RWPE2 (cell line): ENCODE data around the gene NDUFV2.
"Not testable (repeated sequence)": the region's sequence is repeated elsewhere in the genome, so short reads cannot be mapped to it uniquely, and the experiment has no call there.

Source experiments
- ATAC-seq: fragments of 200-7000 bp; cut with Tn5 transposase; 3 replicates; pipeline ENCODE4 v1.9.1; 2021; ENCODE audit warnings: low read depth
- DNase-seq: peaks from one replicate; pipeline ENCODE4 v3.0.0-alpha.2; 2020; ENCODE audit warnings: low spot score
- H3K27ac ChIP-seq: fragments of 450-650 bp; 2 replicates; pipeline ENCODE4 v1.5.1; 2017; ENCODE audit warnings: mild to moderate bottlenecking; ENCODE audit not compliant: poor library complexity, severe bottlenecking
- H3K27me3 ChIP-seq: fragments of 250-450 bp; sonication (Bioruptor Pico); 2 replicates; pipeline ENCODE4 v1.5.1; 2021; ENCODE audit warnings: mild to moderate bottlenecking, moderate library complexity; ENCODE audit not compliant: insufficient read depth, poor library complexity, severe bottlenecking
- H3K36me3 ChIP-seq: fragments of 250-450 bp; sonication (Bioruptor Pico); 2 replicates; pipeline ENCODE4 v1.5.1; 2020; ENCODE audit warnings: low read depth, mild to moderate bottlenecking, moderate library complexity
- H3K4me1 ChIP-seq: fragments of 250-450 bp; sonication (Bioruptor Pico); 2 replicates; pipeline ENCODE4 v1.5.1; 2021; ENCODE audit warnings: mild to moderate bottlenecking, moderate library complexity; ENCODE audit not compliant: insufficient read depth, poor library complexity, severe bottlenecking
- H3K4me3 ChIP-seq: fragments of 250-450 bp; sonication (Bioruptor Pico); 2 replicates; pipeline ENCODE4 v1.5.1; 2021; ENCODE audit warnings: mild to moderate bottlenecking, moderate library complexity; ENCODE audit not compliant: severe bottlenecking
- H3K9me3 ChIP-seq: fragments of 250-450 bp; sonication (Bioruptor Pico); 2 replicates; pipeline ENCODE4 v1.5.1; 2021; ENCODE audit warnings: mild to moderate bottlenecking, moderate library complexity; ENCODE audit not compliant: severe bottlenecking
- CTCF ChIP-seq: fragments of 450-650 bp; IDR thresholded peaks from one replicate; pipeline ENCODE4 v1.5.1; 2017; ENCODE audit warnings: mild to moderate bottlenecking, moderate library complexity; ENCODE audit not compliant: poor library complexity, severe bottlenecking

NDUFV2 gene

DNA sequence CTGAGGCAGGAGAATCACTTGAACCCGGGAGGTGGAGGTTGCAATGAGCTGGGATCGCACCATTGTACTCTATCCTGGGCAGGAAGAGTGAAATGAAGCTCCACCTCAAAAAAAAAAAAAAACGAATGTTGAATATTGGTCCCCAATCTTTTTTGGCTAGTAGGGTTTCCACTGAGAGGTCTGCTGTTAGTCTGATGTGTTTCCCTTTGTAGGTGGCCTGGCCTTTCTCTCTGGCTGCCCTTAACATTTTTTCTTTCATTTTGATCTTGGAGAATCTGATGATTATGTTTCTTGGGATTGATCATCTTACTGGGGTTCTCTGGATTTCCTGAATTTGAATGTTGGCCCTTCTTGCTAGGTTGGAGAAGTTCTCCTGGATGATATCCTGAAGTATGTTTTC, 69.4 kb downstream of the NDUFV2 start:
- not testable (repeated sequence) for H3K4me3 ChIP-seq, H3K27ac ChIP-seq, H3K36me3 ChIP-seq, H3K9me3 ChIP-seq, H3K27me3 ChIP-seq, ATAC-seq, H3K4me1 ChIP-seq, DNase-seq

DNA sequence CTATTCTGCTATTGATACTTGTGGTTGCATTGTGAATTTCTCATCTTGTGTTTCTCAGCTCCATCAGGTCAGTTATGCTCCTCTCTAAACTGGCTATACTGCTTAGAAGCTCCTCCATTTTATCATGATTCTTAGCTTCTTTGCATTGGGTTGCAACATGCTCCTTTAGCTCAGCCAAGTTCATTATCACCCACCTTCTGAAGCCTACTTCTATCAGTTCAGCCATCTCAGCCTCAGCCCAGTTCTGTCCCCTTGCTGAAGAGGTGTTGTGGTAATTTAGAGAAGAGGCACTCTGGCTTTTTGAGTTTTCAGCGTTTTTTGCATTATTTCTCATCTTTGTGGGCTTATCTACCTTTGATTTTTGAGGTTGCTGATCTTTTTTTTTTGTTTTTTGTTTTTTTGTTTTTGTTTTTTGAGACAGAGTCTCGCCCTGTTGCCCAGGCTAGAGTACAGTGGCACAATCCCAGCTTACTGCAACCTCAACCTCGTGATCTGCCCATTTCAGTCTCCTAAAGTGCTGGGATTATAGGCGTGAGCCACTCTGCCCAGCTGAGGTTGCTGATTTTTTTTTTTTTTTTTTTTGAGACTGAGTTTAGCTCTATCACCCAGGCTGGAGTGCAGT, 70.1 kb downstream of the NDUFV2 start:
- no peak for TF ChIP-seq CTCF
- no peak for DNase-seq
- no peak for ATAC-seq

GRCh38 chr18:9173770-9174233, 71.3 kb downstream of the NDUFV2 start:
- ATAC-seq (no peak), DNase-seq (no peak)
- Histone ChIP-seq H3K4me1 (no peaks in the 10 kb centered on the region), H3K36me3 (no peaks in the 10 kb centered on the region; the same call in 1 of the 2 replicates), H3K9me3 (no peaks in the 10 kb centered on the region), H3K4me3 (no peak overlapping the region), H3K27ac (no peak overlapping the region), H3K27me3 (no peaks in the 10 kb centered on the region)
- TF ChIP-seq CTCF, result no peak

More for the DNA sequence above, 70.1 kb downstream of the NDUFV2 start:
- no peaks in the 10 kb centered on the region for H3K4me1 ChIP-seq
- no peaks in the 10 kb centered on the region for H3K36me3 ChIP-seq
- no peak overlapping the region for H3K4me3 ChIP-seq
- H3K9me3 ChIP-seq, result no peaks in the 10 kb centered on the region
- no peaks in the 10 kb centered on the region for H3K27me3 ChIP-seq
- H3K27ac ChIP-seq, result no peak overlapping the region

DNA sequence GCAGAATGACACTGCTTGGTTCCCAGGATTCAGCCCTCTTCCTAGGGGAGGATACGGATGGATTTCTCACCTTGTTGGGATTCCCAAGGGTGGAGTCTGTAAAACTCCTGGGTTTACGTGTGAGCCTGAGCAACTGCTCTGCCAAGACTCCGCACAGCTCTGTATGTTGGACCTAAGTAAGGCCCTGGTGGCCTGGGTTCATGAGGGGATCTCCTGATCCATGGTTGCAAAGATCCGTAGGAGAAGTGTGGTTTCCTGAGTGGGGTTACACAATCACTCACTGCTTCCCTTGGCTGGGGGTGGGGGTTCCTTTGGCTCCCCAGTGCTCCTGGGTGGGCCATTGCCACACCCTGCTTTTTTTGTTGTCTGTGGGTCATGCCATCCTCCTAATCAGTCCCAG, 71.8 kb downstream of the NDUFV2 start:
- Histone ChIP-seq H3K9me3 (no peaks in the 10 kb centered on the region), H3K4me3 (no peak overlapping the region), H3K4me1 (no peaks in the 10 kb centered on the region), H3K27ac (no peak overlapping the region), H3K27me3 (no peaks in the 10 kb centered on the region), H3K36me3 (no peaks in the 10 kb centered on the region; the same call in 1 of the 2 replicates)
- DNase-seq, result no peak
- no peak for TF ChIP-seq CTCF
- no peak for ATAC-seq

DNA sequence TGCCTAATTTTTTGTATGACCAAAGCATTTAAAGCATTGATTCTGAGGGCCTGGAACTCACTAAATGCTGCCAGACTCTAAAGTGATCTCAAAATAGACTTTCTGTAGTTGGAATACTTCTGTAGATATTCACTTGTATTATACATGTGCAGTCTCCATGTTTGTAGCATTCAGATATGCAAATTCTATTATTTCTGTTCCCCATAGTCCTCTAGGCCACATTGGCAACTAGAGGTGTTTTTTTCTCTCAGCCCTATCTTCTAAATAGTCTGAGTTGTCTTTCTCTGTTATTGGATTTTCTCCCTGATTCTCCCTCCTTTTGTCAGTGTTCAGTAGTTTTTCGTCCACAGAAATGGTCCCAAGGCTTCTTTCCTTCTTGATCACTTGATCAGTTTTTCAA, 72.6 kb downstream of the NDUFV2 start:
- no peak for TF ChIP-seq CTCF
- Histone ChIP-seq H3K4me1 (no peaks in the 10 kb centered on the region), H3K9me3 (no peaks in the 10 kb centered on the region), H3K27ac (no peak overlapping the region), H3K36me3 (no peaks in the 10 kb centered on the region; the same call in 1 of the 2 replicates), H3K4me3 (no peak overlapping the region), H3K27me3 (no peaks in the 10 kb centered on the region)
- DNase-seq, result no peak
- ATAC-seq, result no peak
